WTC11 (cell line): ENCODE data around the gene MCEMP1. TPM values are rescaled to one million over a fixed set of nuclear protein-coding genes. Genes with fewer than 3 reads are reported as not detected.
A peak's percentile ranks its signal among the peaks of the same experiment; 100 is the strongest.

Experiments
- ATAC-seq: fragments of 200-7000 bp; cut with Tn5 transposase; 2 replicates; pipeline ENCODE4 v1.10.0; 2021; ENCODE audit warnings: mild to moderate bottlenecking, moderate library complexity
- CTCF ChIA-PET: fragments of 300-600 bp; sonication (Branson Sonifier 250); formaldehyde crosslinking; loops from one replicate; lab custom pipeline; 2021; ENCODE audit warnings: antibody characterized with exemption; lab: Charles Lee
- POLR2A ChIA-PET: fragments of 350-600 bp; sonication (Branson Sonifier 250); formaldehyde crosslinking; loops from one replicate; lab custom pipeline; 2021; ENCODE audit warnings: antibody characterized with exemption; lab: Charles Lee
- DNase-seq: peaks from one replicate; pipeline ENCODE4 v3.0.0; 2021; ENCODE audit warnings: low spot score
- H3K27ac Mint-ChIP-seq: 2 replicates; pipeline ENCODE4 v1.8.0; 2021; ENCODE audit warnings: mixed read lengths
- H3K27me3 Mint-ChIP-seq: 2 replicates; pipeline ENCODE4 v1.8.0; 2021; ENCODE audit warnings: low read depth, mild to moderate bottlenecking, moderate library complexity, mixed read lengths
- H3K36me3 Mint-ChIP-seq: 2 replicates; pipeline ENCODE4 v1.8.0; 2021; ENCODE audit warnings: mixed read lengths
- H3K4me1 Mint-ChIP-seq: 2 replicates; pipeline ENCODE4 v1.8.0; 2022; ENCODE audit warnings: mixed read lengths
- H3K4me3 Mint-ChIP-seq: 2 replicates; pipeline ENCODE4 v1.8.0; 2021; ENCODE audit warnings: mild to moderate bottlenecking, moderate library complexity, mixed read lengths
- H3K9me3 Mint-ChIP-seq: 2 replicates; pipeline ENCODE4 v1.8.0; 2021; ENCODE audit warnings: mixed read lengths
- CTCF ChIP-seq: fragments of 200-600 bp; IDR thresholded peaks from 2 replicates; pipeline ENCODE4 v1.8.0; 2022; ENCODE audit warnings: antibody characterized with exemption
- GABPB1 ChIP-seq: sonication (generic); formaldehyde crosslinking; IDR thresholded peaks from 2 replicates; pipeline ENCODE4 v1.8.1; 2023; ENCODE audit warnings: mild to moderate bottlenecking, missing genetic modification reagents
- MLX ChIP-seq: sonication (generic); formaldehyde crosslinking; IDR thresholded peaks from 2 replicates; pipeline ENCODE4 v1.8.1; 2023; ENCODE audit warnings: mild to moderate bottlenecking, missing genetic modification reagents, moderate library complexity
- ZBTB21 ChIP-seq: sonication (generic); formaldehyde crosslinking; IDR thresholded peaks from 2 replicates; pipeline ENCODE4 v1.8.1; 2023; ENCODE audit warnings: mild to moderate bottlenecking, missing genetic modification reagents, borderline replicate concordance
- ZBTB43 ChIP-seq: sonication (generic); formaldehyde crosslinking; IDR thresholded peaks from 2 replicates; pipeline ENCODE4 v1.8.1; 2023; ENCODE audit warnings: mild to moderate bottlenecking, missing genetic modification reagents
- ZNF281 ChIP-seq: sonication (generic); formaldehyde crosslinking; IDR thresholded peaks from 2 replicates; pipeline ENCODE4 v1.8.0; 2023; ENCODE audit warnings: mild to moderate bottlenecking, missing genetic modification reagents
- ZNF425 ChIP-seq: fragments of 250-450 bp; sonication (Bioruptor Pico); conservative IDR thresholded peaks from 2 replicates; pipeline ENCODE4 v1.9.0; 2021; ENCODE audit warnings: mild to moderate bottlenecking
- total RNA-seq: library from RNA; stranded (reverse); gene quantifications from 3 replicates; pipeline ENCODE4 v1.2.3, GENCODE V29; 2021

The MCEMP1 gene
- total RNA-seq, 1 experiment from 2014 or later = not detected

- POLR2A ChIA-PET = interaction anchor here (0.5 kb wide), 1 partner anchor 84 kb away, joined by 9 read pairs; no protein-coding TSS in a partner anchor
- Mint-ChIP-seq H3K36me3 (no peaks in the 10 kb centered on the region), H3K4me3 (peak overlapping the region; percentile 80), H3K4me1 (peaks cover 13% of the 10 kb centered on the region), H3K27ac (no peak overlapping the region), H3K9me3 (no peaks in the 10 kb centered on the region), H3K27me3 (peaks cover 73% of the 10 kb centered on the region)
- CTCF ChIA-PET = interaction anchor here (0.7 to 2.9 kb wide), 2 partner anchors 48 to 161 kb away, joined by 5 to 14 read pairs; partner anchors contain the start of gene TRAPPC5
- no peak for TF ChIP-seq ZBTB21 (CRISPR knock-in tag)
- TF ChIP-seq ZBTB43 = no peak
- TF ChIP-seq ZNF425 (CRISPR knock-in tag) = no peak
- TF ChIP-seq CTCF = no peak
- TF ChIP-seq ZNF281 = no peak
- no peak for TF ChIP-seq MLX (CRISPR knock-in tag)
- TF ChIP-seq GABPB1 (CRISPR knock-in tag) = no peak
- ATAC-seq = peak; percentile 41
- peak; percentile 46 for DNase-seq
Measured at GRCh38 chr19:7729211-7729610, 52.3 kb downstream of the MCEMP1 start.

Other genes with a start within 250 kb of the MCEMP1 start
- 4.3 to 5.9 TPM (median 5.7 TPM) in 3 replicates for gene PEX11G, start 188.1 kb upstream of the MCEMP1 start, total RNA-seq
- 37.5 to 47.5 TPM (median 47.3 TPM) in 3 replicates for gene ZNF358, start 161.0 kb upstream of the MCEMP1 start, total RNA-seq
- gene MCOLN1, start 154.5 kb upstream of the MCEMP1 start, total RNA-seq = 15.0 to 19.7 TPM (median 16.7 TPM) in 3 replicates
- 149 to 156 TPM (median 150 TPM) in 3 replicates for gene PNPLA6, start 141.4 kb upstream of the MCEMP1 start, total RNA-seq
- 27.8 to 34.6 TPM (median 32.1 TPM) in 3 replicates for gene CAMSAP3, start 81.2 kb upstream of the MCEMP1 start, total RNA-seq
- 65.7 to 71.9 TPM (median 67.4 TPM) in 3 replicates for gene XAB2, start 47.5 kb upstream of the MCEMP1 start, total RNA-seq
- 111 to 126 TPM (median 122 TPM) in 3 replicates for gene PET100, start 47.3 kb upstream of the MCEMP1 start, total RNA-seq
- 0.48 to 1.1 TPM (median 0.85 TPM) in 3 replicates for gene PCP2, start 43.4 kb upstream of the MCEMP1 start, total RNA-seq
- 68.9 to 79.3 TPM (median 73.0 TPM) in 3 replicates for gene STXBP2, start 40.0 kb upstream of the MCEMP1 start, total RNA-seq
- gene RETN, start 8.0 kb upstream of the MCEMP1 start, total RNA-seq = not detected in 3 replicates
- gene TRAPPC5, start 3.7 kb downstream of the MCEMP1 start, total RNA-seq = 122 to 127 TPM (median 124 TPM) in 3 replicates
- gene FCER2, start 25.0 kb downstream of the MCEMP1 start, total RNA-seq = 0.37 to 0.48 TPM (median 0.46 TPM) in 3 replicates
- gene CLEC4G, start 55.0 kb downstream of the MCEMP1 start, total RNA-seq = 0.55 to 0.66 TPM (median 0.62 TPM) in 3 replicates
- gene CD209, start 70.4 kb downstream of the MCEMP1 start, total RNA-seq = 0.09 to 0.44 TPM in 2 of 3 replicates, not detected in the other
- gene CLEC4M, start 86.2 kb downstream of the MCEMP1 start, total RNA-seq = not detected in 3 replicates
- 10.5 to 13.7 TPM (median 13.6 TPM) in 3 replicates for gene EVI5L, start 153.1 kb downstream of the MCEMP1 start, total RNA-seq
- 21.9 to 34.3 TPM (median 31.0 TPM) in 3 replicates for gene PRR36, start 197.3 kb downstream of the MCEMP1 start, total RNA-seq
- 3.0 to 3.6 TPM (median 3.1 TPM) in 3 replicates for gene LRRC8E, start 211.4 kb downstream of the MCEMP1 start, total RNA-seq
- gene MAP2K7, start 226.8 kb downstream of the MCEMP1 start, total RNA-seq = 39.4 to 46.9 TPM (median 46.3 TPM) in 3 replicates
- gene TGFBR3L, start 237.7 kb downstream of the MCEMP1 start, total RNA-seq = 4.1 to 7.4 TPM (median 6.5 TPM) in 3 replicates
- gene SNAPC2, start 243.2 kb downstream of the MCEMP1 start, total RNA-seq = 23.2 to 24.3 TPM (median 23.7 TPM) in 3 replicates
- 41.5 to 48.2 TPM (median 44.3 TPM) in 3 replicates for gene CTXN1, start 249.0 kb downstream of the MCEMP1 start, total RNA-seq